Activated CD4-positive, alpha-beta memory T cell treated with anti-CD3 and anti-CD28 coated beads for 36 hours (primary cell): ENCODE measurements around the gene ARL16. TPM values are rescaled to one million over a fixed set of nuclear protein-coding genes. Genes with fewer than 3 reads are reported as not detected.

Experiments
- CTCF ChIA-PET: fragments of 350-600 bp; sonication (Branson Sonifier 250); formaldehyde crosslinking; loops from one replicate; lab custom pipeline; 2021; ENCODE audit warnings: antibody characterized with exemption, inconsistent platforms; lab: Charles Lee
- POLR2A ChIA-PET: fragments of 350-600 bp; sonication (Branson Sonifier 250); formaldehyde crosslinking; loops from one replicate; lab custom pipeline; 2021; ENCODE audit warnings: antibody characterized with exemption; lab: Charles Lee
- DNase-seq: peaks from one replicate; pipeline ENCODE4 v3.0.0-alpha.2; 2020
- H3K27ac Mint-ChIP-seq: one replicate; pipeline ENCODE4 v1.8.0; 2021; ENCODE audit warnings: mixed read lengths
- H3K27me3 Mint-ChIP-seq: one replicate; pipeline ENCODE4 v1.8.0; 2021; ENCODE audit warnings: mixed read lengths
- H3K36me3 Mint-ChIP-seq: one replicate; pipeline ENCODE4 v1.8.0; 2021; ENCODE audit warnings: mixed read lengths
- H3K4me1 Mint-ChIP-seq: one replicate; pipeline ENCODE4 v1.8.0; 2021; ENCODE audit warnings: low read depth, mixed read lengths
- H3K4me3 Mint-ChIP-seq: one replicate; pipeline ENCODE4 v1.8.0; 2021; ENCODE audit warnings: mild to moderate bottlenecking, mixed read lengths
- H3K9me3 Mint-ChIP-seq: one replicate; pipeline ENCODE4 v1.8.0; 2021; ENCODE audit warnings: mixed read lengths
- intact Hi-C: fragments of 100-400 bp; cut with micrococcal nuclease; formaldehyde crosslinking; loops from one replicate; pipeline ENCODE4 v1.15.1; 2023
- total RNA-seq, 2 experiments: library from RNA; stranded (reverse); gene quantifications; one replicate each; pipeline ENCODE4 v1.2.3, GENCODE V29; 2021

ARL16 gene
- total RNA-seq, 2 experiments from 2014 or later, result 15.1 to 17.1 TPM

GRCh38 chr17:81710514-81711308, 27.1 kb upstream of the ARL16 start:
- peaks cover 12% of the 10 kb centered on the region for H3K36me3 Mint-ChIP-seq
- POLR2A ChIA-PET, result interaction anchor here (2.0 to 3.0 kb wide), 3 partner anchors 8 to 122 kb away, joined by 6 to 12 read pairs (median 7); partner anchors contain the start of genes ARL16, HGS, MCRIP1 and MRPL12
- H3K27me3 Mint-ChIP-seq, result no peaks in the 10 kb centered on the region
- CTCF ChIA-PET, result interaction anchor here (1.3 kb wide), 1 partner anchor 9 kb away, joined by 3 read pairs; no protein-coding TSS in a partner anchor
- DNase-seq, result peak; percentile 35
- H3K27ac Mint-ChIP-seq, result peak overlapping the region; percentile 54
- intact Hi-C loops, result loop anchor here (5.0 kb wide), 1 partner anchor 43 kb away; the partner anchor contains the start of genes CCDC137 and OXLD1
- no peaks in the 10 kb centered on the region for H3K9me3 Mint-ChIP-seq
- H3K4me1 Mint-ChIP-seq, result peaks cover 21% of the 10 kb centered on the region
- peak overlapping the region; percentile 53 for H3K4me3 Mint-ChIP-seq

DNA sequence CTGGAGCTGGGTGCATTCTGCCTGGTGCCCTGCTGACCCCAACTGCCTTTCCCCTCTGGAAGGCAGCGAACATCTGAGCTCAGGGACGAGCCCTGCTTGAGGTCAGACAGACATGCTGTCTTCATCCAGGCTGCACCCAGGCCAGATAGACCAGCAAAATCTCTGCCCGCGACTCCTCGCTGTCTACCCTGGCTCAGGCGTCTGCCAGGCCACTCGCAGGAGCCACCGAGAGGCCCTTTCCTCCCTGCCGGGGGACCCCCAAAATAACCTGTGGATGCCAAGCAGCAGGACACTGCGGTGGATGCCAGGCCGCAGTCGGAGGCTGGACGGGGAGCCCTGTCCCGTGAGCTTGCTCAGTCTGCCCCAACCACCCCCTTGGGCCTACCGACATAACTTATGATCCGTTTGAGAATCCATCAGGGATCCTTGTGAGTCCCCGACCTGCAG, 25.2 kb upstream of the ARL16 start:
- intact Hi-C loops, result no loop called here
- H3K27me3 Mint-ChIP-seq, result no peaks in the 10 kb centered on the region
- H3K4me1 Mint-ChIP-seq, result peaks cover 28% of the 10 kb centered on the region
- H3K4me3 Mint-ChIP-seq, result no peak overlapping the region
- no peak overlapping the region for H3K27ac Mint-ChIP-seq
- CTCF ChIA-PET, result no interaction called here
- no peak for DNase-seq
- H3K9me3 Mint-ChIP-seq, result no peaks in the 10 kb centered on the region
- POLR2A ChIA-PET, result interaction anchor here (0.9 to 3.0 kb wide), 2 partner anchors 25 to 34 kb away, joined by 3 to 12 read pairs; partner anchors contain the start of genes ARL16 and HGS
- H3K36me3 Mint-ChIP-seq, result peaks cover 22% of the 10 kb centered on the region

DNA sequence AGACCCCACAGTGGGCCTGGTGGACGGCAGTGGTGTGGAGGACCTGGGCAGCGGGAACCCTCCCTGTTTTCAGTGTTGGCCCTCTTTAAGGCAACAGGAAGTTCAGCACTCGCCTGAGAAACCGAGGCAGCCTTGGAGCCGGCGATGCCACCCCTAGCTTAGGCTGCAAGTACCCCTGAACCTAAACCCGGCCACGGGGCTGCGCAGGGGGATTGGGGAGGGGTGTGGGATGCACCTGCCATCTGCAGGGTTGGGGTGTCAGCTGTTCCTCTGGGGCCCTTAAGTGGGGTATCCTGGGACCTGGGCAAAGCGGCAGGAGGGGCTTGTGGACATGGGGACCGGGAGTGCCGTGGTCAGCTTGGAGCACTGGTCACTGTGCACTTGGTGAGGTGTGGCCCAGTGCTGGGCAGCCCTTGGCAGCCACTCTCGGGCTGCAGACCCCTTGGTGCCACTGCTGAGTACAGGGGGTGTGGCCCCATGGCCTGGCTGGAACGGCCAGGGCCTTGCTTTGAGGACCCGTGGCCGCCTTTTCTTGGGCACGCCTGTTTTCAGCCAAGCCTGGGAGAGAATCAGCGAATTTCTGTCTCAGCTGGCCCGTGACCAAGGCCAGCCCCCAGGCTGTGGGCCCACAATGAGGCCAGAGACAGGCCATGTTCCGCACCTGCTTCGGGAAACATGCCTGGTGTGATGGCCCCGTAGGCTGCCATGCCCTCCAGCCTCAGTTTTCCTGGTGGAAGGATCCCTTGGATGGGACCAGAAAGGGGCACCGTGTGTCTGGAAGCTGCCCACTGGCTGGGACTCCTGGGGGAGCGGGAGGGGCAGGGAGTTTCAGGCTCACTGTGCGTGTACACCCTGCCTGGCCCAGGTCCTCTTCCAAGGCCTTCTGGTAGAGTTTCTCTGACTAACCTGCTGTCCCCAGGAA, 24.4 kb upstream of the ARL16 start:
- CTCF ChIA-PET, result no interaction called here
- H3K9me3 Mint-ChIP-seq, result no peaks in the 10 kb centered on the region
- H3K4me3 Mint-ChIP-seq, result no peak overlapping the region
- no peak overlapping the region for H3K27ac Mint-ChIP-seq
- H3K4me1 Mint-ChIP-seq, result peaks cover 25% of the 10 kb centered on the region
- POLR2A ChIA-PET, result no interaction called here
- no peaks in the 10 kb centered on the region for H3K27me3 Mint-ChIP-seq
- peaks cover 22% of the 10 kb centered on the region for H3K36me3 Mint-ChIP-seq
- DNase-seq, result no peak
- intact Hi-C loops, result no loop called here

- CTCF ChIA-PET, result no interaction called here
- Mint-ChIP-seq H3K27ac (no peak overlapping the region), H3K27me3 (no peaks in the 10 kb centered on the region), H3K4me3 (no peak overlapping the region), H3K9me3 (no peaks in the 10 kb centered on the region), H3K4me1 (peaks cover 29% of the 10 kb centered on the region), H3K36me3 (peaks cover 26% of the 10 kb centered on the region)
- POLR2A ChIA-PET, result no interaction called here
- DNase-seq, result no peak
- intact Hi-C loops, result no loop called here
Measured at GRCh38 chr17:81706757-81707624, 23.4 kb upstream of the ARL16 start.

DNA sequence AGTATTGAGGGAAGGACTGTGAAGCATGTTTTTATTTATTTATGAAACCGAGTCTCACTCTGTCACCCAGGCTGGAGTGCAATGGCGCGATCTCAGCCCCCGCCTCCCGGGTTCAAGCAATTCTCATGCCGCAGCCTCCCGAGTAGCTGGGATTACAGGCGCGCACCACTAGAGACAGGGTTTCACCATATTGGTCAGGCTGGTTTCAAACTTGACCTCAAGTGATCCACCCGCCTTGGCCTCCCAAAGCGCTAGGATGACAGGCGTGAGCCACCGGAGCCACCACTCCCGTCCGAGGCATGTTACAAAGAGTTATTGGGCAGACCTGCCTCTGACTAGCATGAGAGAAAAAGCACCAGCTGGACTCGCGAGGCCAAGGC, 22.6 kb upstream of the ARL16 start:
- H3K27me3 Mint-ChIP-seq, result no peaks in the 10 kb centered on the region
- peaks cover 29% of the 10 kb centered on the region for H3K36me3 Mint-ChIP-seq
- no peaks in the 10 kb centered on the region for H3K9me3 Mint-ChIP-seq
- no peak overlapping the region for H3K27ac Mint-ChIP-seq
- intact Hi-C loops, result no loop called here
- H3K4me1 Mint-ChIP-seq, result peaks cover 30% of the 10 kb centered on the region
- H3K4me3 Mint-ChIP-seq, result no peak overlapping the region
- DNase-seq, result no peak
- ChIA-PET POLR2A (interaction anchor here (5.5 kb wide), 1 partner anchor 22 kb away, joined by 54 read pairs; the partner anchor contains the start of genes ARL16 and HGS), CTCF (no interaction called here)

DNA sequence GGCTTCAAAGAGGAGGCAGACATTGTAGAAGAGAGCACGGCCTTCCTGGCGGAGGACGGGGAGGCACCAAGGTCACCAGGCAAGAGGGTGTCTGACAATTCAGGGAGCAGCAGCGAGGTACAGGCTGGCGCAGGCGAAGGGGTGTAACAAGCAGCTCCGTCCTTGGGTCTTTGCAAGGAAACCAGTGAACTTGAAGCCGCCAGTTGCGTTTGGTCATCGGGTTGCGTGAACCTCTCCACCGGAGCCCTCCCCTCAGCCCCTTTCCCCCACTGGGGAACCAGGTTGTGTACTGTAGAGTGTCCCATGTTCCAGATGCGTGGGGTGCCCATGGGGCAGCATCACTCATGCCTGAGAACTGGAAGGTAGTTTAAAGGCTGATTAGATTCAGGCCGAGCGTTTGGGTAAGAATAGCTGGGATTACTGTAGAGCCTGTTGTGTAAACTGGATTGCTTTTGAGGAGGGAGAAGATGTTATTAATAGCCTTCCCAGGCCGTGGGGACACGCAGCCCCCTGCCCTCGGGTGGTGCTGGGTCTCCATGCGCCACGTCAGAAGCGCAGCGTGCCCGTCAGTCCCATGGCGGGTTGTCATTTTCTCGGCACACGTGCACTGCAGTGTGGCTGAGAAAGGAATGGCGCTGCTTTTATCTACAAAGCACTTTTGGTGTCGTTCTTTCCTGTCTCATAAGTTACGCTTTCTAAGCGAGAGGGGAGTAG, 22.1 kb upstream of the ARL16 start:
- peak overlapping the region; percentile 24 for H3K27ac Mint-ChIP-seq
- ChIA-PET CTCF (no interaction called here), POLR2A (interaction anchor here (0.6 to 5.5 kb wide), 2 partner anchors 22 to 417 kb away, joined by 3 to 54 read pairs; partner anchors contain the start of genes ARL16 and HGS)
- no peaks in the 10 kb centered on the region for H3K27me3 Mint-ChIP-seq
- H3K4me1 Mint-ChIP-seq, result peaks cover 30% of the 10 kb centered on the region
- peak overlapping the region; percentile 39 for H3K4me3 Mint-ChIP-seq
- H3K9me3 Mint-ChIP-seq, result no peaks in the 10 kb centered on the region
- intact Hi-C loops, result no loop called here
- peaks cover 33% of the 10 kb centered on the region for H3K36me3 Mint-ChIP-seq
- DNase-seq, result no peak

DNA sequence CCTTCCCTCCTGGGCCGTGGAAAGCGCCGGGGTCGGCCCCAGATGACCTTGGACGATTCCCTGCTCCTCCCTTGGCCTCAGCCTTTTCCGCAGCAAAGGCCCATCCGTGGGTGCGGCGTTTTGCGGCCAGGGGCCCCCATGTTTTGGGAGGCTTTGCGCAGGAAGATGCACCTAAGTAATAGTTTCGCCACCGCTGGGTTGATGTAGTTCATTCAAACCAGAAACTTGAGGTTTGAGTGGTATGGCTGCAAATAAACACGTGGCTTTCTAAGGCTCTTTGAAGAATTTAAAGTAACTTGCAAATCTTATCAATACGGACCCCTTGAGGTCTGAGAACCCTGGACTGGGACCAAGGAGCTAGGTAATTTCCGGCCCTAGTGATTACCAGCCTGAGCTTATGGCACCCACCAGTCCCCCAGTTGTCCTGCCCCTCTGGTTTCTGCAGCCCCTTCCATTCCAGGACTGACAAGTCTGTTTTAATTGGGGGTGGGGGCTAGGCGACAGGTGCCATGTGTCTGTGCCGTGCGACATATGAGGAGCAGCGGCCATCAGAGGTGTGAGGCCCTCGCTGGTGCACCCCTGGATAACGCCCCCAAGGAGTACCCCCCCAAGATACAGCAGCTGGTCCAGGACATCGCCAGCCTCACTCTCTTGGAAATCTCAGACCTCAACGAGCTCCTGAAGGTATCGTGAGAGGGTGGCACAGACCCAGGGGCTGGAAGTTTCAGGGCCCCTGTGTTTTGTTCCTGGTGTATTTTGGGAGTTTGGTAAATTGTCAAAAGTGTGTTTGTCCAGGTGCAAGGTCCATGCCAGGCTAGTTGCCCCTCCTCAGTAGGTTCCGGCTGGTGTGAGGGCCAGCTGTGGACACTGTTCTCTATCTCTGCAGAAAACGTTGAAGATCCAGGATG, 20.4 kb upstream of the ARL16 start:
- intact Hi-C loops, result loop anchor here (1.0 to 2.0 kb wide), 2 partner anchors 8 to 19 kb away; partner anchors contain the start of genes HGS and SLC25A10
- POLR2A ChIA-PET, result interaction anchor here (0.6 to 5.5 kb wide), 15 partner anchors 7 to 395 kb away, joined by 3 to 54 read pairs (median 4); partner anchors contain the start of genes ARL16, HGS, MCRIP1 and P4HB
- peak overlapping the region; percentile 79 for H3K4me3 Mint-ChIP-seq
- DNase-seq, result peak; percentile 33
- CTCF ChIA-PET, result interaction anchor here (0.7 to 2.3 kb wide), 5 partner anchors 9 to 256 kb away, joined by 3 to 13 read pairs (median 4); partner anchors contain the start of genes ARL16 and HGS
- peaks cover 27% of the 10 kb centered on the region for H3K4me1 Mint-ChIP-seq
- no peaks in the 10 kb centered on the region for H3K9me3 Mint-ChIP-seq
- peak overlapping the region; percentile 69 for H3K27ac Mint-ChIP-seq
- H3K36me3 Mint-ChIP-seq, result peaks cover 36% of the 10 kb centered on the region
- H3K27me3 Mint-ChIP-seq, result no peaks in the 10 kb centered on the region

DNA sequence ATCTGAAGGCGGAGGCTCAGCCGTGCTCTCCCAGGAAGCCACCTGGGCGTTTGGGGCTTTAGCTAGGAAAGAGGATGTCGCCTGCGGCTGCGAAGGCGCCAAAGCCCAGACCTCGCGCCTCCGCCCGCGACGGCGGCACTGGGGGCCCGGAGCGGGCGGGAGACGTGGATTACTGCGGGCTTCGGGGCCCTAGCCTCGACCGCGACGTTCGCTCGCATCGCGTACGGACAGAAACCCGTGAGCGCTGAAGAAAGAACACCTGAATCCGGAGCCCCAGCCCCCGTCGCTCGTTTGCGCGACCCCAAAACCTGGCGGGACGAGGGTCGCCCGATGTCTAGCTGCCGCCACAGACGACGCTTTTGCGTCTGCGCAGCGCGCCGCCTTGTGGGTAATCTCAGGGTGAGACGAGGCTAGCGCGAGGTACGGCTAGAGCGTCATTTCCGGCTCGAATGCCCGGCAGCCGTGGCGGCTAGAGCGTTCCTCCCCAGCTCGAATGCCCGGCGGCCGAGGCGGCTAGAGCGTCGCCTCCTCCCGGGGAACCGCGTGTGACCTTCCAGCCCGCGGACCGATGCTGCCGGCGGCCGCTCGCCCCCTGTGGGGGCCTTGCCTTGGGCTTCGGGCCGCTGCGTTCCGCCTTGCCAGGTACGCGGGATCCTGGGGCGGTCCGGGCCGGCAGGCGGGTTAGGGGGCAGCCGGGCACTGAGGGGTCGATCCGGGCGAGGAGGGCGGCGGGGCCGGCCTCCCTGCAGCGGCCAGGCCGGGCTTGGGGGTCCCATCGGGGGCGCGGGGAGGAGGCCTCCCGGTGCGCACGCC, 19.5 kb upstream of the ARL16 start, which contains the start of gene MRPL12:
Gene MRPL12 (plus strand): TSS at position 434 of the 813 bp plus-strand sequence. CDS start 135 bp downstream, at position 569.
- no peaks in the 10 kb centered on the region for H3K27me3 Mint-ChIP-seq
- POLR2A ChIA-PET, result interaction anchor here (1.0 to 5.5 kb wide), 13 partner anchors 8 to 395 kb away, joined by 3 to 54 read pairs (median 4); partner anchors contain the start of genes ARL16, HGS, MCRIP1 and P4HB
- H3K36me3 Mint-ChIP-seq, result peaks cover 40% of the 10 kb centered on the region
- no peaks in the 10 kb centered on the region for H3K9me3 Mint-ChIP-seq
- H3K4me1 Mint-ChIP-seq, result peaks cover 31% of the 10 kb centered on the region
- CTCF ChIA-PET, result interaction anchor here (1.0 to 2.3 kb wide), 4 partner anchors 10 to 256 kb away, joined by 3 to 13 read pairs (median 6); partner anchors contain the start of genes ARL16 and HGS
- peak within 1 kb of the TSS; percentile 92 for H3K27ac Mint-ChIP-seq
- peak; percentile 93 for DNase-seq
- intact Hi-C loops, result loop anchor here (1.0 to 2.0 kb wide), 2 partner anchors 9 to 18 kb away; partner anchors contain the start of genes HGS and SLC25A10
- H3K4me3 Mint-ChIP-seq, result peak within 1 kb of the TSS; percentile 94
